KMS-11 (cell line): ENCODE data around the gene MYO1E.

ENCODE experiments used
- H2AFZ ChIP-seq: fragments of 200-600 bp; sonication (generic); 2 replicates; pipeline ENCODE4 v1.6.1; 2016; ENCODE audit warnings: antibody characterized with exemption, mixed run types, low read depth
- H3K27ac ChIP-seq: fragments of 200-600 bp; sonication (generic); 2 replicates; pipeline ENCODE4 v1.6.1; 2016; ENCODE audit warnings: mild to moderate bottlenecking, mixed run types
- H3K27me3 ChIP-seq: fragments of 200-600 bp; sonication (generic); 2 replicates; pipeline ENCODE4 v1.6.1; 2017; ENCODE audit warnings: mild to moderate bottlenecking, low read depth, mixed run types, moderate library complexity; ENCODE audit not compliant: insufficient read depth
- H3K36me3 ChIP-seq: fragments of 200-600 bp; sonication (generic); 2 replicates; pipeline ENCODE4 v1.6.1; 2017; ENCODE audit warnings: mild to moderate bottlenecking, mixed run types; ENCODE audit not compliant: insufficient read depth
- H3K4me1 ChIP-seq: fragments of 200-600 bp; sonication (generic); 2 replicates; pipeline ENCODE4 v1.6.1; 2016; ENCODE audit warnings: mild to moderate bottlenecking, low read depth, mixed run types; ENCODE audit not compliant: poor library complexity, severe bottlenecking
- H3K4me2 ChIP-seq: fragments of 200-600 bp; sonication (generic); 2 replicates; pipeline ENCODE4 v1.7.0; 2016; ENCODE audit warnings: mild to moderate bottlenecking, mixed run types
- H3K4me3 ChIP-seq: fragments of 200-600 bp; sonication (generic); IDR thresholded peaks from 2 replicates; pipeline ENCODE4 v1.6.1; 2017; ENCODE audit warnings: low read depth, low read length, mixed read lengths; ENCODE audit not compliant: insufficient read depth
- H3K79me2 ChIP-seq: fragments of 200-600 bp; sonication (generic); 2 replicates; pipeline ENCODE4 v1.6.1; 2016; ENCODE audit warnings: low read depth, mixed run types; ENCODE audit not compliant: insufficient read depth
- H3K9ac ChIP-seq: fragments of 200-600 bp; sonication (generic); 2 replicates; pipeline ENCODE4 v1.6.1; 2016; ENCODE audit warnings: mild to moderate bottlenecking, mixed run types
- H4K20me1 ChIP-seq: fragments of 200-600 bp; sonication (generic); 2 replicates; pipeline ENCODE4 v1.6.1; 2016; ENCODE audit warnings: mild to moderate bottlenecking, mixed run types; ENCODE audit not compliant: insufficient read depth
- CTCF ChIP-seq: fragments of 200-600 bp; sonication (generic); conservative IDR thresholded peaks from 2 replicates; pipeline ENCODE4 v1.6.1; 2017; ENCODE audit warnings: low read depth, mild to moderate bottlenecking, antibody characterized with exemption, low read length, moderate library complexity, mixed read lengths

Gene MYO1E

GRCh38 chr15:59252137-59252536 lies 120.5 kb downstream of the MYO1E start:
- Histone ChIP-seq H2AFZ (no peak overlapping the region), H3K4me2 (no peak overlapping the region), H3K79me2 (no peaks in the 10 kb centered on the region), H3K27ac (no peak overlapping the region), H3K4me3 (no peak overlapping the region), H3K27me3 (no peaks in the 10 kb centered on the region), H3K4me1 (peaks cover 5% of the 10 kb centered on the region), H4K20me1 (no peaks in the 10 kb centered on the region), H3K9ac (no peak overlapping the region), H3K36me3 (no peaks in the 10 kb centered on the region)
- TF ChIP-seq CTCF: no peak

- Histone ChIP-seq H4K20me1 (no peaks in the 10 kb centered on the region), H3K79me2 (no peaks in the 10 kb centered on the region), H3K4me1 (peaks cover 5% of the 10 kb centered on the region), H3K27ac (no peak overlapping the region), H3K4me2 (no peak overlapping the region), H2AFZ (no peak overlapping the region), H3K4me3 (no peak overlapping the region), H3K36me3 (no peaks in the 10 kb centered on the region), H3K9ac (no peak overlapping the region), H3K27me3 (no peaks in the 10 kb centered on the region)
- TF ChIP-seq CTCF: no peak
Observed at GRCh38 chr15:59251001-59251845, 121.4 kb downstream of the MYO1E start.

GRCh38 chr15:59250249-59250648 lies 122.4 kb downstream of the MYO1E start:
- no peak overlapping the region for H3K27ac ChIP-seq
- TF ChIP-seq CTCF: no peak
- H3K4me1 ChIP-seq: no peaks in the 10 kb centered on the region
- no peak overlapping the region for H3K4me2 ChIP-seq
- no peaks in the 10 kb centered on the region for H3K79me2 ChIP-seq
- H3K9ac ChIP-seq: no peak overlapping the region
- no peak overlapping the region for H2AFZ ChIP-seq
- no peaks in the 10 kb centered on the region for H3K27me3 ChIP-seq
- no peaks in the 10 kb centered on the region for H4K20me1 ChIP-seq
- H3K36me3 ChIP-seq: no peaks in the 10 kb centered on the region
- no peak overlapping the region for H3K4me3 ChIP-seq

GRCh38 chr15:59249816-59250215 lies 122.9 kb downstream of the MYO1E start:
- no peaks in the 10 kb centered on the region for H3K79me2 ChIP-seq
- H3K27me3 ChIP-seq: no peaks in the 10 kb centered on the region
- TF ChIP-seq CTCF: no peak
- H2AFZ ChIP-seq: no peak overlapping the region
- H3K4me3 ChIP-seq: no peak overlapping the region
- H4K20me1 ChIP-seq: no peaks in the 10 kb centered on the region
- H3K4me2 ChIP-seq: no peak overlapping the region
- H3K27ac ChIP-seq: no peak overlapping the region
- H3K9ac ChIP-seq: no peak overlapping the region
- no peaks in the 10 kb centered on the region for H3K36me3 ChIP-seq
- H3K4me1 ChIP-seq: no peaks in the 10 kb centered on the region
